Thoracic aorta (tissue), 2 donors: ENCODE results near the gene NEK5. TPM values are rescaled to one million over a fixed set of nuclear protein-coding genes. Genes with fewer than 3 reads are reported as not detected.
"Not testable (repeated sequence)": the region's sequence is repeated elsewhere in the genome, so short reads cannot be mapped to it uniquely, and the experiment has no call there.

Source experiments
- ATAC-seq: fragments of 150-250 bp; one replicate; pipeline ENCODE4 v1.8.0; 2017; ENCODE audit warnings: low read depth; ENCODE audit not compliant: insufficient number of reproducible peaks, low FRiP score
- DNase-seq: peaks from one replicate; pipeline ENCODE4 v3.0.0-alpha.2; 2020; ENCODE audit warnings: low spot score
- H3K27ac ChIP-seq, 2 donors: fragments of 200-600 bp; sonication (generic); 1 replicate in 1 of 2; 2 replicates in 1 of 2; pipeline ENCODE4 v1.5.1; 2016; ENCODE audit warnings: mild to moderate bottlenecking in 2 of 2, moderate library complexity in 2 of 2
- H3K27me3 ChIP-seq: fragments of 200-600 bp; sonication (generic); replicated peaks from 2 replicates; pipeline ENCODE4 v1.6.0; 2016; ENCODE audit warnings: mild to moderate bottlenecking; ENCODE audit not compliant: insufficient read depth
- H3K36me3 ChIP-seq: fragments of 200-600 bp; sonication (generic); one replicate; pipeline ENCODE4 v1.5.1; 2016
- H3K4me1 ChIP-seq, 2 donors: fragments of 200-600 bp; sonication (generic); 1 replicate in 1 of 2; 2 replicates in 1 of 2; pipeline versions ENCODE4 v1.5.1 to v1.6.0; 2016; ENCODE audit warnings: low read depth in 2 of 2, mild to moderate bottlenecking in 1 of 2; ENCODE audit not compliant: control insufficient read depth in 1 of 2
- H3K4me3 ChIP-seq: fragments of 200-600 bp; sonication (generic); 2 replicates; pipeline ENCODE4 v1.5.1; 2016; ENCODE audit warnings: mild to moderate bottlenecking
- H3K9me3 ChIP-seq: fragments of 200-600 bp; sonication (generic); 2 replicates; pipeline ENCODE4 v1.5.1; 2016
- total RNA-seq, 2 donors: library from RNA; depleted of rRNA; stranded (reverse); fragments of >200 nt; gene quantifications; one replicate each; pipeline versions ENCODE4 v1.1.0 to v1.2.3, GENCODE V29; 2016
- TF ChIP-seq, protein P1 (sequence below): fragments of 200-600 bp; sonication (generic); IDR thresholded peaks from one replicate; pipeline ENCODE4 v1.5.1; 2019; ENCODE audit warnings: antibody characterized with exemption

The NEK5 gene
- total RNA-seq, 2 donors from 2014 or later, result 0.27 to 0.28 TPM

DNA sequence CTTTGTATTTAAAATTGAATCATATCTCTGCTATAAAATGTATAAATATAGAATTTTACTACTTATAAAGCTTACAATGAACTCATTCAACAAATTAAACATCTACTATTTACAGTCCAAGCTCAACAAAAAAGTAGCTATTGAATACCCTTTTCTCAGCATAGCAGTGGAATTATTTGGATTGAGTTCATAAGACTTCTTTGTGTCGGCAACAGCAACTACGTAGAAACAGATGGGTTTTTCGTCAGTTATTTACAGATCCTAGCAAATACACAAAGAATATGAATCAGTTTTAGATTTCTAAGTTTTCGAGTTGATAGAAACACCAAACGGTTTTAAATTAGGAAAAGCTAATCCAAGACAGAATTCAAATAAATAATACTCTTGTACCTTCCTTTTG lies 41.0 kb upstream of the NEK5 start:
- no peaks in the 10 kb centered on the region for H3K27me3 ChIP-seq
- H3K36me3 ChIP-seq, result peaks cover 14% of the 10 kb centered on the region
- H3K4me1 ChIP-seq, result no peaks in the 10 kb centered on the region
- TF ChIP-seq, protein P1, sequence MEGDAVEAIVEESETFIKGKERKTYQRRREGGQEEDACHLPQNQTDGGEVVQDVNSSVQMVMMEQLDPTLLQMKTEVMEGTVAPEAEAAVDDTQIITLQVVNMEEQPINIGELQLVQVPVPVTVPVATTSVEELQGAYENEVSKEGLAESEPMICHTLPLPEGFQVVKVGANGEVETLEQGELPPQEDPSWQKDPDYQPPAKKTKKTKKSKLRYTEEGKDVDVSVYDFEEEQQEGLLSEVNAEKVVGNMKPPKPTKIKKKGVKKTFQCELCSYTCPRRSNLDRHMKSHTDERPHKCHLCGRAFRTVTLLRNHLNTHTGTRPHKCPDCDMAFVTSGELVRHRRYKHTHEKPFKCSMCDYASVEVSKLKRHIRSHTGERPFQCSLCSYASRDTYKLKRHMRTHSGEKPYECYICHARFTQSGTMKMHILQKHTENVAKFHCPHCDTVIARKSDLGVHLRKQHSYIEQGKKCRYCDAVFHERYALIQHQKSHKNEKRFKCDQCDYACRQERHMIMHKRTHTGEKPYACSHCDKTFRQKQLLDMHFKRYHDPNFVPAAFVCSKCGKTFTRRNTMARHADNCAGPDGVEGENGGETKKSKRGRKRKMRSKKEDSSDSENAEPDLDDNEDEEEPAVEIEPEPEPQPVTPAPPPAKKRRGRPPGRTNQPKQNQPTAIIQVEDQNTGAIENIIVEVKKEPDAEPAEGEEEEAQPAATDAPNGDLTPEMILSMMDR, result no peak
- H3K9me3 ChIP-seq, result no peaks in the 10 kb centered on the region
- ATAC-seq (no peak), DNase-seq (no peak)
- H3K27ac ChIP-seq, result no peak overlapping the region
- no peak overlapping the region for H3K4me3 ChIP-seq

DNA sequence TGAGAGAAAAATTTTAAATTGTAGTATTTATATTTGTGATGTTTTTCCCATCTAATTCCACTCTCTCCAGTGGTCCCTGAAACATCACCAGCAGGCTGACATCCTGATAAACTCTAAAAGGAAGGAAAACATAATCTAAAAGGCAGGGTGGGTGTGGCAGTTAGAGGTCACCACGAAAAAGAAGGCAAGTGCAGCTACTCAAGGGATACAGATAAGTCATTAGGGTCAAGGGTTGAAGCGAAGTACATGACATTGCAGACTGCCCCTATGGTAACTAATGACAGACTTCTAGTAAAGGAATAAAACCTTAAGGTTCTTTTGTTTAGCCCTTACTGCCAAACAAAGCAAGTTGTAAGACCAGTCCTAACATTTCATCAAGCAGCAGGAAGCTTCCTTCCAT lies 36.5 kb upstream of the NEK5 start:
- TF ChIP-seq, protein P1, result no peak
- ATAC-seq (no peak), DNase-seq (no peak)
- Histone ChIP-seq H3K27ac (no peak overlapping the region), H3K4me1 (no peaks in the 10 kb centered on the region), H3K4me3 (no peak overlapping the region), H3K9me3 (no peaks in the 10 kb centered on the region), H3K36me3 (peaks cover 14% of the 10 kb centered on the region), H3K27me3 (no peaks in the 10 kb centered on the region)

DNA sequence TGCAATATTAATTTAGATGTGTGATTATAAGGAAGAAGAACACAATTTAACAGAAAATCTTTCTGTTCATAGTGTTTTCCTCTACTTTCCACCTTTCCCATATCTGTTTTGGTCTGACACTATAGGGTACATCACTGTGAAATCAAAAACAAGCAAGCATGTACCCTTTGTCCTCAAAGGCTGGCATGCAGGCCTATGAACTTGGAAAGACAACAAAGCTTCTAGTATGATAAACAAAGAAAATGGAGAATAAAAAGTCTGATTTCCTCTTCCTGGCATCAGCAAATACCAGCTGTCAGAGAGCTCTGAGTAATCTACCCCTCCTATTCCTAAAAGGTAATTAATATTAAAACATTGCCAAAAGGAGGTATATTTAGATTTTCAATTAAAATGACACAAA lies 36.1 kb upstream of the NEK5 start:
- Histone ChIP-seq H3K36me3 (peaks cover 9% of the 10 kb centered on the region), H3K4me3 (no peak overlapping the region), H3K9me3 (no peaks in the 10 kb centered on the region), H3K27me3 (no peaks in the 10 kb centered on the region), H3K27ac (no peak overlapping the region), H3K4me1 (peaks cover under 1 to 1% of the 10 kb centered on the region in 2 donors)
- no peak for DNase-seq
- ATAC-seq, result no peak
- TF ChIP-seq, protein P1, result no peak

DNA sequence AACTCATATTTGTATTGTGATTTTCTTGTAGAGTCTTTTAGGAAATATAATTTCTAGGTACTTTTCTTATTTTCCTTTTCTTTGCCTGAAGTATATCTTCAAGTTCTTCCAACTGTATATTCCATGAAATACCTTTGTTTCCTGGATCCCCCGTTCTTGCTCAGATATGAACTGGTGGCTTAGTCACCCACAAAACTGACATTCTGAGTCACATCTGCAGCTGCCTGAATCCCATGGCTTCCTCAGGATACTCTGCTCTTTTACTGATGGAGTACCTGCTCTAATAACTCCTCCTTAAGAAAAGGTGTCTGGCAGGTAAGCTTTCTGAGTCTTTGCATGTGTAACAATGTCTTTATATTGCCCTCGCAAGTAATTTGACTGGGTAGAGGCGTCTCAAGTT lies 35.0 kb upstream of the NEK5 start:
- H3K27me3 ChIP-seq, H3K27ac ChIP-seq, H3K9me3 ChIP-seq, DNase-seq, H3K36me3 ChIP-seq, ATAC-seq, H3K4me1 ChIP-seq, H3K4me3 ChIP-seq: not testable (repeated sequence)

DNA sequence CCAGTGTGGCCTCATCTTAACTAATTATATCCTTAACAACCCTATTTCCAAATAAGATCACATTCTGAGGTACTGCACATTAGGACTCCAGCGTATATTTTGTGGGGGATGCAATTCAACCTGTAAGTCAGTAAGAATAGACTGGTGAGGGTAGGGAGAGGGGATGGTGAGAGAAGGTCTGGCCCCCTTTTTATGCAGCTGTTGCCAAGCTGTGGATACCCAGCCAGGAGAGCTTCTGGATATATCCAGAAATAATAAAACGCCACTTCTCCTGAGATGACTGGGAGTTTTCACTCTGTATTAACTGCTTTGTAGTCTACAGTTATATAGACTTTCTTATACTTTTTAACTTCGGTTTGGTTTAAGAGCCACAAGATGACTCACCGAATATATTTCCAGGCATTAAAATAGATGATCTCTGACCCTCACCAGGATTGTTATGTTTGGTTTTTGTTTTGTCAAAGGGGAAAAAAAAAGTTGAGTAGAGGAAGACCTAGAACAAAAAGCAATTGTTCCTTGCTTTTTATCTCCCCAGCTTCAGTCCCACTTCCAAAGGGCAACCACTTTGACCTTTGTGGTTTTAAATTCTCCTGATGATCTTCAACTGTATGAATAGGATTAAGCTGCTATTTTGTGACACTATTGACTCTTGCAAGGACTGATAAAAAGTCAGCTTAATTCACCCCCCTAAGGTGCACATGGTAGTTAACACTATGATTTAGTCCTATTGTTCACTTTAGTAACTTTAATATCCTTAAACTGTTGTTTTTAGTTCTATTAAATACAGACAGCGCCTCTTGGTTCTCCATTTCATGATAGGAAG lies 33.6 kb upstream of the NEK5 start:
- Histone ChIP-seq H3K4me3 (no peak overlapping the region), H3K27ac (no peak overlapping the region), H3K36me3 (no peaks in the 10 kb centered on the region), H3K4me1 (peaks cover 4 to 18% of the 10 kb centered on the region in 2 donors), H3K27me3 (no peaks in the 10 kb centered on the region), H3K9me3 (no peaks in the 10 kb centered on the region)
- TF ChIP-seq, protein P1, result no peak
- DNase-seq (no peak), ATAC-seq (no peak)
